ENCODE results near the gene BPIFB1. TPM values are rescaled to one million over a fixed set of nuclear protein-coding genes. Genes with fewer than 3 reads are reported as not detected.

Gene BPIFB1
- total and polyA plus RNA-seq, 11 donors: 0.04 TPM; not detected in 10

- Histone ChIP-seq H3K4me3 (no peak overlapping the region), H3K36me3 (no peaks in the 10 kb centered on the region), H3K9me3 (no peaks in the 10 kb centered on the region), H3K27me3 (peaks cover 0 to 42% (median 0%) of the 10 kb centered on the region in 9 donors), H3K4me1 (no peaks in the 10 kb centered on the region), H3K27ac (no peak overlapping the region)
- TF ChIP-seq CTCF (IDR thresholded peaks at IDR 0.05) (no peak), POLR2A (IDR thresholded peaks at IDR 0.05) (no peak)
- intact Hi-C loops (cut with DNase I): no loop called here
- DNase-seq (no peak), ATAC-seq (no peak)
- 66 to 93% (median 87%) methylated on average over 3 of the region's 3 CpGs for WGBS, 4 donors
Measured at GRCh38 chr20:33322456-33322855, 39.4 kb downstream of the BPIFB1 start.

- no peak for TF ChIP-seq CTCF (IDR thresholded peaks at IDR 0.05)
- no peak for TF ChIP-seq POLR2A (IDR thresholded peaks at IDR 0.05)
- peaks cover 0 to 42% (median 0%) of the 10 kb centered on the region in 9 donors for H3K27me3 ChIP-seq
- no peak for ATAC-seq
- no peaks in the 10 kb centered on the region for H3K4me1 ChIP-seq
- no peaks in the 10 kb centered on the region for H3K9me3 ChIP-seq
- intact Hi-C loops (cut with DNase I): no loop called here
- no peaks in the 10 kb centered on the region for H3K36me3 ChIP-seq
- no peak overlapping the region for H3K4me3 ChIP-seq
- DNase-seq: no peak
- WGBS, 4 donors: 59 to 68% (median 63%) methylated on average over 8 of the region's 8 CpGs
- H3K27ac ChIP-seq: no peak overlapping the region
Measured at GRCh38 chr20:33323236-33323635, 40.2 kb downstream of the BPIFB1 start.

GRCh38 chr20:33325350-33325749, 42.3 kb downstream of the BPIFB1 start:
- Histone ChIP-seq H3K4me1 (no peaks in the 10 kb centered on the region), H3K36me3 (no peaks in the 10 kb centered on the region), H3K4me3 (no peak overlapping the region), H3K27ac (no peak overlapping the region), H3K9me3 (no peaks in the 10 kb centered on the region), H3K27me3 (peaks cover 0 to 33% (median 0%) of the 10 kb centered on the region in 9 donors)
- TF ChIP-seq POLR2A (IDR thresholded peaks at IDR 0.05) (no peak), CTCF (IDR thresholded peaks at IDR 0.05) (no peak)
- ATAC-seq (no peak), DNase-seq (no peak)
- WGBS, 4 donors: 78 to 94% (median 83%) methylated on average over 2 of the region's 2 CpGs
- intact Hi-C loops (cut with DNase I): no loop called here

- Histone ChIP-seq H3K4me1 (no peaks in the 10 kb centered on the region), H3K4me3 (no peak overlapping the region), H3K27ac (no peak overlapping the region), H3K36me3 (no peaks in the 10 kb centered on the region), H3K27me3 (peaks cover 0 to 31% (median 0%) of the 10 kb centered on the region in 9 donors), H3K9me3 (no peaks in the 10 kb centered on the region)
- WGBS, 4 donors: 74 to 81% (median 78%) methylated on average over 22 to 23 of the region's 23 CpGs
- no peak for DNase-seq
- TF ChIP-seq POLR2A (IDR thresholded peaks at IDR 0.05) (no peak), CTCF (IDR thresholded peaks at IDR 0.05) (no peak)
- intact Hi-C loops (cut with DNase I): no loop called here
- no peak for ATAC-seq
Measured at GRCh38 chr20:33328157-33329137, 45.4 kb downstream of the BPIFB1 start.

Measured in heart left ventricle (tissue), 16 donors.